Measurements from ENCODE around the gene HS3ST3B1.

The HS3ST3B1 gene

DNA sequence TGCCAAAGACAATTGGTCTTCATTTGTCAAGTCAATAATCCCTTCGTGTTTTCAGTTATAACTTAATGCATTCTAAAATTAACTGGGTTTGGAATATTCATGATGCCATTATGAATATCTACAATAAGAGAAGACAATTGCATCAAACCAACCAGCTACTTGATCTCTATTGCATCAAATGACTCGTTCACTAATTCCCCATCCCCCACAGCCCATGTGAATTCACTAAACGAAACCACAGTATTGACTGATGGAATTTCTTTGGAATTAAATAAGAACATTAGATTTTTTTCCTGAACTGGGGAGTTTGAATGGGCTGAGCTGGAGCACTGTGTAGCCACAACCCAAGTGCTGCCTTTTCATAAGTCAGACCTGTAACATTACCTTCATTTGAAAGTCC lies 65.3 kb downstream of the HS3ST3B1 start:
- H3K4me3 ChIP-seq (ENCODE audit: low read depth in 1 of 2, low read length in 1 of 2), result no peak overlapping the region

DNA sequence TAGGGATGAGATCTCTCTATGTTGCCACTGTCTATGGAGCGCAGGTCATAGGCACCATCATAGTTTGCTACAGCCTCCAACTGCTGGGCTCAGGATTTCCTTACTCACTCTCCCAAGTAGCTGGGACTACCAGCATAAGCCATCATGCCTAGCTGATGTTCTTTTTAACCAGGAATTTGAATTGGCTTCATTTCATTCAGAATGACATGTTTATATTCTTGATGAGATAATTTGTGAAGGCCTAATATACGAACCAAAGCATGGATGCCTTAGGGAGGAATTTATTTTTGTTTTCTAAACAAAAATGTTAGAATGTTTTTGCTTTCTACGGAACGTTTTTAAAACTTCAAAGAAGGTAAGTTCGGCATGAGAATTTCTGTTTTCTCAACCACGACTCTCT lies 71.6 kb downstream of the HS3ST3B1 start:
- Histone ChIP-seq H3K27ac (no peak overlapping the region), H3K27me3 (no peaks in the 10 kb centered on the region), H3K36me3 (no peaks in the 10 kb centered on the region), H3K4me3 (ENCODE audit: low read depth in 1 of 2, low read length in 1 of 2) (no peak overlapping the region), H3K4me1 (ENCODE audit: control insufficient read depth in 1 of 2, insufficient read depth in 1 of 2, low read depth in 1 of 2, low read length in 1 of 2) (no peaks in the 10 kb centered on the region), H3K9me3 (no peaks in the 10 kb centered on the region)
- no peak for TF ChIP-seq CTCF (IDR thresholded peaks at IDR 0.05)

More for the DNA sequence above, 65.3 kb downstream of the HS3ST3B1 start:
- H3K36me3 ChIP-seq, result no peaks in the 10 kb centered on the region
- no peaks in the 10 kb centered on the region for H3K9me3 ChIP-seq
- no peak overlapping the region for H3K27ac ChIP-seq
- peaks cover 0 to under 1% of the 10 kb centered on the region in 2 experiments for H3K4me1 ChIP-seq (ENCODE audit: control insufficient read depth in 1 of 2, insufficient read depth in 1 of 2, low read depth in 1 of 2, low read length in 1 of 2)
- H3K27me3 ChIP-seq, result no peaks in the 10 kb centered on the region
- no peak for TF ChIP-seq CTCF (IDR thresholded peaks at IDR 0.05)

DNA sequence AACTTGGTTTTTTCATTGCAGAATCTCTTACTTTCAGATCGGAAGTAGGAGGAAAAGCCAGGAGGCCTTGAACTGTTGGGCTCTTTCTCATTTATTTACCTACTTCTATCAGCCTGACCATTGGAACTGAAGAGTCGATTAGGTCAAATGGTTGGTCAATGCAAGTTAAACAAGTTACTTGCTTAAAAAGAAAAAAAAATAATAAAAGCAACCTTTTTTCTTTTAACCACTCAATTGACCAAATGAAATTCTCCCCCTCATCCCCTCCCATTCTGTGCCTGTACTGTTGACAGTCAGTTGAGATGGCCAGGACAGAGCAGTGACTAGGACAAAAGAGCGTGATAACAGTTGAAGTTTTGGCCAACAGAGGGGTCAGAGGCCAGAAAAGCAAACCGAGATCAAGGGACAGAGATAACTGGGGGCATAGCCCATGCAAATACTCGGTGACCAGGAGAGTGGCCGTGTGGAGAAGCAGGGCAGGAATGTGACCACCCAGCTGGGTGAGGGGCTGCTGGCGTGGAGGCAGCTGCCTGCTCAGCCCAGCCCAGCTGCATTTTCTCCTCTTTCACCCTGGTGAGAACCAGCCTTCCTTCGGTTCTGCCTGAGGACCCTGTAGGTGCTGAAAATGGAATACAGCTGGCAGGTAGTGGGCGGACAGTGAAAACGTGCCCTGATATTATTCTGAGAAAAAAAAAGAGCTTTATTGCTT lies 72.2 kb downstream of the HS3ST3B1 start:
- H3K27me3 ChIP-seq, result no peaks in the 10 kb centered on the region
- no peak for TF ChIP-seq CTCF (IDR thresholded peaks at IDR 0.05)
- H3K27ac ChIP-seq, result no peak overlapping the region
- H3K9me3 ChIP-seq, result no peaks in the 10 kb centered on the region
- H3K4me3 ChIP-seq (ENCODE audit: low read depth in 1 of 2, low read length in 1 of 2), result no peak overlapping the region
- H3K36me3 ChIP-seq, result no peaks in the 10 kb centered on the region
- no peaks in the 10 kb centered on the region for H3K4me1 ChIP-seq (ENCODE audit: control insufficient read depth in 1 of 2, insufficient read depth in 1 of 2, low read depth in 1 of 2, low read length in 1 of 2)

GRCh38 chr17:14373614-14374259 lies 72.9 kb downstream of the HS3ST3B1 start:
- TF ChIP-seq CTCF (IDR thresholded peaks at IDR 0.05), result no peak
- Histone ChIP-seq H3K36me3 (no peaks in the 10 kb centered on the region), H3K4me3 (ENCODE audit: low read depth in 1 of 2, low read length in 1 of 2) (no peak overlapping the region), H3K4me1 (ENCODE audit: control insufficient read depth in 1 of 2, insufficient read depth in 1 of 2, low read depth in 1 of 2, low read length in 1 of 2) (no peaks in the 10 kb centered on the region), H3K9me3 (no peaks in the 10 kb centered on the region), H3K27ac (no peak overlapping the region), H3K27me3 (no peaks in the 10 kb centered on the region)

GRCh38 chr17:14374268-14374667 lies 73.4 kb downstream of the HS3ST3B1 start:
- no peak for TF ChIP-seq CTCF (IDR thresholded peaks at IDR 0.05)
- H3K4me1 ChIP-seq (ENCODE audit: control insufficient read depth in 1 of 2, insufficient read depth in 1 of 2, low read depth in 1 of 2, low read length in 1 of 2), result no peaks in the 10 kb centered on the region
- no peaks in the 10 kb centered on the region for H3K36me3 ChIP-seq
- H3K9me3 ChIP-seq, result no peaks in the 10 kb centered on the region
- no peak overlapping the region for H3K4me3 ChIP-seq (ENCODE audit: low read depth in 1 of 2, low read length in 1 of 2)
- H3K27ac ChIP-seq, result no peak overlapping the region
- H3K27me3 ChIP-seq, result no peaks in the 10 kb centered on the region

Measured in neutrophil (primary cell).